Erythroblast (primary cell): ENCODE data around the gene FOXI1.

Experiments
- DNase-seq, 2 experiments: peaks; one replicate each; lab custom pipeline; 2025; lab: John Stamatoyannopoulos, UW
- GATA1 ChIP-seq: IDR thresholded peaks from 2 replicates; pipeline ENCODE4 v1.6.1; 2011; ENCODE audit warnings: low read depth, mild to moderate bottlenecking, control low read depth, low read length, moderate library complexity
- POLR2A ChIP-seq: IDR thresholded peaks from 2 replicates; pipeline ENCODE4 v1.6.1; 2011; ENCODE audit warnings: mild to moderate bottlenecking, low read length

Gene FOXI1

DNA sequence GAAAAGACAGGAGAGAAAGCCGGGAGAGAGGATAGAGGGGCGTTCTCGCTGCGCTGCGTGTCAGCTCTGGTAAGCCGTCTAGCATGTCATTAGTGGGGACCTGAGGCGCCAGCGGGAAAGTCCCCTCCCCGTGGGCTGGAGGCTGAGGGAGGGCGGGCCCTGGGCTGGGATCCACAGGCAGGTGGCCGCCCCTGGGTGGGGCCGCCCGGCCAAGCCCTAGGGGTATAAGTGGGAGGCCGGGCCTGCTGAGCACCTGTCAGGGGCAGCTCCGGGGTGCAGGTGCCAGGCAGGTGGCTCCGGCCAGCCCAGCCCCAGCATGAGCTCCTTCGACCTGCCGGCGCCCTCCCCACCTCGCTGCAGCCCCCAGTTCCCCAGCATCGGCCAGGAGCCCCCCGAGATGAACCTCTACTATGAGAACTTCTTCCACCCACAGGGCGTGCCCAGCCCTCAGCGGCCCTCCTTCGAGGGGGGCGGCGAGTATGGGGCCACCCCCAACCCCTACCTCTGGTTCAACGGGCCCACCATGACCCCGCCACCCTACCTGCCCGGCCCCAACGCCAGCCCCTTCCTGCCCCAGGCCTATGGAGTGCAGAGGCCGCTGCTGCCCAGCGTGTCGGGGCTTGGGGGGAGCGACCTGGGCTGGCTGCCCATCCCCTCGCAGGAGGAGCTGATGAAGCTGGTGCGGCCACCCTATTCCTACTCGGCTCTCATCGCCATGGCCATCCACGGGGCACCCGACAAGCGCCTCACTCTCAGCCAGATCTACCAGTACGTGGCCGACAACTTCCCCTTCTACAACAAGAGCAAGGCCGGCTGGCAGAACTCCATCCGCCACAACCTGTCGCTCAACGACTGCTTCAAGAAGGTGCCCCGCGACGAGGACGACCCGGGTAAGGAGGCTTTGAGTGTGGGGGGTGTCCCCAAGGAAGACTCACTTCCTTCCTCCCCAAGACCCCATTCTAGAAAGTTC is at the start of gene FOXI1:
Gene FOXI1 (plus strand): TSS at position 256 of the 970 bp plus-strand sequence. CDS start 61 bp downstream, at position 317.
- DNase-seq = no peak
- TF ChIP-seq POLR2A (no peak), GATA1 (no peak)

DNA sequence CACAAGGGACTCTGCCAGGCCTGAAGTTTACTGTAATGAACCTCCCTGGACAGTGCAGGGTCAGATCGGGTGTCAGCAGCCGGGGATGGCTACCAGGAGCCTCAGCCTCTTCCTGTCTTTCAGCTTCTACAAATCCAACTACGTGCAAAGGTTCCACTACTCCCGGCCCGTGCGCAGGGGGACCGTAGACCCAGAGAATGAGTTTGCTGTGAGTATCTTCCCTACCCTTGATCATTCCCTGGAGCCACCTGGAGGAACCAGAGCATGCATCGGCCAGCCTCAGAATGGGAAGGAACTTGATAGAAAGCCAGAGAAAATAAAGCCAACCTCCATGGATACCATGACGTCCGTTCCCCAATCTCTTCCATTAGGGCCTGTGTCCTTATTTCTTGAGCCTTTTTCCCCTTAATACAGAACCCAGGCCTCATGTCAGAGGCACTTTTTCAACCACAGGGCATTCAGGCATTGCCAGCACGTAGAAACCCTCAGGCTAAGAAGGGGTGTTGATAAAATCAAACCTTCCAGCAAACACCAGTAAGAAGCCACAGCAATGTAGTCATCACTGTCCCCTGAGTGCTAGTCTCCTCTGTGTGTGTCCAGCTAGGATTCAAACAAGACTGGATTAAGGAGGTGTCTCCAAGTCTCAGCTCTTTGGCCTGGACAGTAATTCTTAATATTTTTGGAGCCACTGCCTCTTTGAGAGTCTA is 49.0 kb upstream of the FOXI1 start:
- TF ChIP-seq GATA1 (no peak), POLR2A (no peak)

DNA sequence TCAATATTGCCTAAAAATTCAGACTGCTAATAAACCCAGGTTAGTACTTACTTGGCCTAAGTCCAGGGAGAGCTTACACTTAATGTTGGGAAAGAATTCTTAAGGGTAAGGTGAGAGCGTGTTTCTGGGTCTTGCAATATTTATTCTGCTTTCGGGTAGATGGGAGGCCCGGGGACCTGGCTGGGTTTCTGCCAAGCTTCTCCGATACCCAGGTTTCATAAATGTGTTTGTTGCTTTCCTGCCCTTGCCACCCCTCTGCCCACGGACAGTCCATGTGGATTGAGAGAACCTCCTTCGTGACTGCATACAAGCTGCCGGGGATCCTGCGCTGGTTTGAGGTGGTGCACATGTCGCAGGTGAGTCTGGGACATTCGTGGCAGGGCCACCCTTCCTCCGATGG is 48.4 kb upstream of the FOXI1 start:
- DNase-seq = no peak
- TF ChIP-seq GATA1 = no peak
- no peak for TF ChIP-seq POLR2A

More for the DNA sequence above, 49.0 kb upstream of the FOXI1 start:
- DNase-seq = no peak

DNA sequence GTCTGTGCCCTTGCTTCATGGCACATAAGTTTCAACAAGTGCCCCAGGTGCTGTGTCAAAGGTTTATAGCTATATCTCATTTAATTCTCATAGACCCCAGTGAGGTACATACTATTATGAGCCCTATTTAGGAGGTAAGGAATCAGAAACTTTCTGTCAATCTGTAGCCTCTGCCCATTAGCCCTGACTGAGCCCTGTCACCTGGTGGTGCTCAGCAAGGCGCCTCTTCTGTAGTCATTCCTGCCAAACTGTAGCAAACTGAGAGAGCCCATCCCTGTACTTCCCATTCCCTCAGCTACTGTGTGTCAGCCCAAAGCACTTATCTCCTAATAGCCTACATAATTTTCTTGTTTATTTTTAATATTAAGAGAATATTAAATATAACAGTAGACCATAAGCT is 46.5 kb upstream of the FOXI1 start:
- TF ChIP-seq GATA1 = no peak
- no peak for DNase-seq

DNA sequence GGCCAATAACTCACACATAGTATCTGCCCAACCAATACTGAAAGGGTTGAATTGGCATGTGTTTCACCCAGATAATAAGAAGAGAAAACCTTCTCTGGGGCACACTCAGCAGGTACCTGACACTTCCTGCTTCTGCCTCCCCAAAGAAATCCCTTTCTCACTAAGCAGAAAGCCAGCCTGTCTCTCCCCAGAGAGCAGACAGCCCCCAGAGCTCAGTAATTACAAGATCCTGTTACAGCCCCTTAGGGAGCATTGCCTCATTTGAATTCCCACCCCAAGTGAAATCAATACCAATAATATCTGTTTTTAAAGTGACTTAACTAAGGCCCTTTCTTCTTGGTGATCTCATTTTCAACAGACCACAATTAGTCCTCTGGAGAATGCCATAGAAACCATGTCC is 38.5 kb upstream of the FOXI1 start:
- DNase-seq = no peak
- TF ChIP-seq GATA1 = no peak
- no peak for TF ChIP-seq POLR2A

DNA sequence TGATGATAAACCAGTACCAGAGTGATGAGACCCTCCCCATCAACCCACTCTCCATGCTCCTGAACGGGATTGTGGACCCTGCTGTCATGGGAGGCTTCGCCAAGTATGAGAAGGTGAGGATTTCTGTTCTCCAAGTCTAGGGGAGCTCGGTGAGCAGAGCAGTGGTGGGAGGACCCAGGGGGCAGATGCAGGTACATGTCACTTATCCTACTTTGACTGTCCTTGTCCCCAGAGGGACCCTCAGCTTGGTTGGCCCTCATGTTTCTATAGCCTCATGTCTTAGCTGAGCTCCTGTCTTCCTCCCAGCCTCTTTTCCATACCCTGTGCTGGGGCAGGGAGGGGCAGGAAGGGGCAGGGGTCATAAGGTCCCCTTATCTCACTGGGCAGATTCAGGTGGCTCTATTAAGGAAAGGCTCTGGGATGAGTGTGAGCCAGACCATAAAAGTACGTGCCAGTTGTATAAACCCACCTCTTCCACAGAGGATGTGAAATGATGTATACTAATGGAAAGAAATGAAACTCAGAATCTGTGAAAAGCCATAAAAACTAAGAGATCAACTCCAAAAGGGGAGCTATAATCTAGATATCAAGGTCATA is 38.0 kb upstream of the FOXI1 start:
- DNase-seq = no peak
- no peak for TF ChIP-seq POLR2A
- TF ChIP-seq GATA1 = no peak

DNA sequence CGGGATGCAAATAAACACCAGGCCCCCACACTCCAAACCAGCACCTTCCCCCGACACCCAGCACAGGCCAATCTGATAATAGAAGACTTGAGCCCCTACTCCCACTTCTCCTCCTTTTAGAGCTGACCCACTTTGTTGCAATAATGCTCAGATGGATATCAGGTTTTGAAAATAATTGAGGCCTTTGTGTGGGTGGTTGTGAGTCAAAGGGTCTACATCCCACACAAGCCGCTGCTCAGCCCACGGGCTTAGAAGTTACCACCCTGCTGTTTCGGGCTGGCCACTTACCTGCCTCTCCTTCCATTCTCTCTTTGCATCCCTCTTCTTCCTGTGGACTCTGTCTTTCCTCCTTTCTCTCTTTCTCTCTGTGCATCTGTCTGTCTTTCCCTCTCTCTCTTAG is 36.2 kb upstream of the FOXI1 start:
- DNase-seq = no peak
- no peak for TF ChIP-seq GATA1
- no peak for TF ChIP-seq POLR2A

DNA sequence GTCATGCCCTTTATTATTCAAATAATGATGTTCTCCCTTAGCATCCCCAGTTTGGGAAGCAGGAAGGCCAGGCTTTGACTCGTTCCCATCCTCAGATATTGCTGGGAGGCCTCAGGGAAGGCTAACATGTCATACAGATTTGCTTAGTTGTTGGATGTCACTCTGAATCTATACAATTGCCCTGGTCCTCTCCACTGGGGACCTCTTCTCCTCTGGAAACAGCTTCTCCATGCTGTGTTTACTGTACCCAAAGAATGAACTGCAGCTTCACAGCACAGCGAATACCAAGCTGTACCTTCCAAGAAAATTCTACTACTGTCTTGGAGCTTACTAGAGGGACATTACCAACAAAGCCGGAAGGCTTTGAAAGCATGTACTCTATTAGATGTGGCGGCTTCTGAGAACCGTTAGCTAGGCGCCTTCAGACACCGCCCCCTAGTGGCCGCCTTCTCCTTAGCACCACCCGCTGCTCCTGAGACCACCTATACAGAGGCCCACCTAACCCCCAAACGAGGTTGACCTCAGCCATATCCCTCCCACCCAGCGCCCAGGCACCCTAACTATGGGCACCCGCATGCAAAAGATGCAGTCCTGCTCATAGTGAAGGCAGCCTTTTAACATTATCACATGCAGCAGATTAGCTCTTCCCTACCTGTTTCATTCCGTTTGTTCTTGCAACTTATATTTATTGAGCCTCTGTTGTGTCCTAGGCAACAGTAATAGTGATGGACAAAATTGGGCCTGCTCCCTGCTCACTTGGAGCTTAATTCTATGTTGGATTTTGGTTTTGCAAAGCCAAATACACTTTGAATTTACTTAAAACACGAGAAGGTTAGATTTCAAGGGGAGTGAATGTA is 34.9 kb upstream of the FOXI1 start:
- TF ChIP-seq GATA1 (no peak), POLR2A (no peak)
- peak; percentile 26 to 51 for DNase-seq

DNA sequence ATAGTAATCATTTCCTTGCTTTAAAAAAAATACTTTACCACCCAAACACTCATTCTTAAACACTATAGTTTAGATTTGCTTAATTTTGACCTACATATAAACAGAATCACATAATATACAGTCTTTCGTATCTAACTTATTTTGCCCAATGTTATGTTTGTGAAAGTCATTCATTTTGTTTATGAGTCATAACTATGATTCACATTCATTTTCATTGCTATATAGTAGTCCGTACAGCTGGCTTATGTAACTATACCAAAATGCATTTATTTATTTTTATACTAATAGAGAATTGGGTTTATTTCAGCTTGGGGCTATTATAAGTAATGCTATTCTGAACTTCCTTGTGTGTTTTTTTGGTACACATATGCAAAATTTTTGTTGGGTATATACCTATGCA is 33.9 kb upstream of the FOXI1 start:
- DNase-seq = no peak
- TF ChIP-seq POLR2A = no peak

DNA sequence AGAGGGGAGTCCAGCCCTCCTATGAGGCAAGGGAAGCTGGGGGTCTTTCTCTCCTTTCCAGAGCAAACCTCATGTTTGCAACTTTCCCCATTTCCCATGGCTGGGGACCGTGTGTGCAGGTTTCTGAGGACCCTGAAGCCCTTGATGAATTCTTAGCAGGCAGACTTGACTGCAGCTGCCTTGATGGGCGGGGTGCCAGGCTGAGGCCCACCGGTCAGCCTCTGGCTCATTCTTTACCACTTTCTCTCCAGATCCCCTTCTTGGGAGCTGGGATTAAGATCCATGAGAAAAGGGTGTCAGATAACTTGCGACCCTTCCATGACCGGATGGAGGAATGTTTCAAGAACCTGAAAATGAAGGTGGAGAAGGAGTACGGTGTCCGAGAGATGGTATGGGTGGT is 30.0 kb upstream of the FOXI1 start:
- TF ChIP-seq POLR2A = no peak
- TF ChIP-seq GATA1 = no peak
- no peak for DNase-seq

DNA sequence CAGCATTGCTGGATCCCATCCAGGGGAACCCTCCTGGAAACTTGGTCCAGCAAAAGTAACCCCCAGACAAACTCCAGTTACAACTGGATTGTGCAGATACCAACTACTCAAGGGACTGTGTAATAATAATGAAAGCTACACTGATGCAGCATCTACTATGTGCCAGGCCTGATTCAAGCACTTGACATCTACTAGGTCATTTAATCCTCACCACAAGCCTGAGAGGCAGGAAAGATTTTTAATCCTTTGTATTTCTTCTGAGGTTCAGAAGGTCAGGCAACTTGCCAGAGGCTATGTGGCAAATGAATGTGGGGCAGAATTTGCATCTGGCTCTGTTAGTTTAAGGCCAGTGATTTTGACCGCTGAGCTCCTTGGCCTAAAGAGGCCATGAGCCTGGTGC is 29.5 kb upstream of the FOXI1 start:
- no peak for DNase-seq
- no peak for TF ChIP-seq POLR2A
- no peak for TF ChIP-seq GATA1

DNA sequence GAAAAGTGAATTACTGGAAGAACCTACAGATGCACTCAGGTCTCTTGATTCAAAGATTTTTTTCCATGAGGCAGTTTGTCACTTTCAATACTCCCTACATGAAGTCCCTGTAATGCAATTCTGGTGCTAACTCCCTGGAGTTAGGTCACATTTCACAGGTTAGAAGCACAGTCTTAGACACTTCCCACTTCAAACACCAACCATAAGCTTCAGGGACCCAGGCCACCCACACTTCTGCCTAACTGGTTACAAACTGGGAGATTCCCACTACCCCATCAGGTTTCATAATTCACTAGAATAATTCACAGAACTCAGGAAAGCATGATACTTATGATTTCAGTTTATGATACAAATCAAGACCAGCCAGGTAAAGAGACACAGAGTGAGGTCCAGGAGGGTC is 29.0 kb upstream of the FOXI1 start:
- no peak for DNase-seq
- TF ChIP-seq POLR2A (no peak), GATA1 (no peak)

DNA sequence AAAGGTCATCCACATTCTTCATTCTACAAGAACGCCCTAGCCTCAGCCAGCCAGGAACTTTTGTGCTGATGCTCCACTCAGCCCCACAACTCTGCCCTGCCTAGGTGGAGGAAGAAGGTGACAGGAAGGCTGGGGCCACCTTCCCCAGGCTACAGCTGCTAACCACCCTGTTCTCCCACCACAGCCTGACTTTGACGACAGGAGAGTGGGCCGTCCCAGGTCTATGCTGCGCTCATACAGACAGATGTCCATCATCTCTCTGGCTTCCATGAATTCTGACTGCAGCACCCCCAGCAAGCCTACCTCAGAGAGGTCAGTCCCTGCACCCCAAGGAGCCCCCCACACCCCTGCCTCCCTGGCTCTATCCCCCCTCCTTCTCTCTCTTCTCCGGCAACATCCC is 28.2 kb upstream of the FOXI1 start:
- TF ChIP-seq POLR2A (no peak), GATA1 (no peak)
- no peak for DNase-seq

DNA sequence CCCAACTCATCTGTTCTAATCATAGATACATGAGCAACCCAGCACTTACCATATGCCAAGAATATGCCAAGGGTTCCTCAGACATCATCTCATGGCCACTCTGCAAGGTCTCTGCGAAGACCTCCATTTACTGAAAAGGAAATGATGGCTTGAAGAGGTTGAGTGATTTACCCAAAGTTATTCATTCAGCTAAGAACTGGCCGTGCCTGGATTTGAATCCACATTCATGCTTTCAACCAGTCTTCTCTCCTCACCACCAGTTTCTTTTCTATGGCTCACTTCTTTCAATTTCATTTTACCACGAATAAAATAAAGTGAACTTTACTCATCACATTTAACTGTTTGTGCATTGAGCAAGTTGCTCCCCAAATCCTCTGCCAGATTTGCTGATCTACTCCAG is 27.2 kb upstream of the FOXI1 start:
- TF ChIP-seq POLR2A = no peak
- TF ChIP-seq GATA1 = no peak
- no peak for DNase-seq
